GM13977 (cell line): ENCODE measurements around the gene OSBPL3.

Source experiments
- DNase-seq: peaks from one replicate; pipeline ENCODE4 v3.0.0; 2012; ENCODE audit warnings: low spot score
- CTCF ChIP-seq: IDR thresholded peaks from 2 replicates; pipeline ENCODE4 v1.5.1; 2012; ENCODE audit warnings: mild to moderate bottlenecking, control low read depth; ENCODE audit not compliant: insufficient read depth; ENCODE audit errors: extremely low read depth, missing control alignments
- in situ Hi-C: fragments of 300-500 bp; cut with MboI; formaldehyde crosslinking; loops from one replicate; pipeline ENCODE4 v1.12.0; 2022; ENCODE audit warnings: low sequenced_read_pairs, low pct_unique_long_range_greater_than_20kb, mixed read lengths, inconsistent platforms; ENCODE audit not compliant: unreplicated experiment

Gene OSBPL3

GRCh38 chr7:24858108-24858977, 121.6 kb downstream of the OSBPL3 start:
- no peak for TF ChIP-seq CTCF

GRCh38 chr7:24857623-24858022, 122.4 kb downstream of the OSBPL3 start:
- in situ Hi-C loops: no loop called here
- TF ChIP-seq CTCF: no peak
- DNase-seq: no peak

More at GRCh38 chr7:24858108-24858977, 121.6 kb downstream of the OSBPL3 start:
- DNase-seq: no peak
- in situ Hi-C loops: no loop called here

GRCh38 chr7:24854866-24855265, 125.1 kb downstream of the OSBPL3 start:
- DNase-seq: no peak
- TF ChIP-seq CTCF: no peak
- in situ Hi-C loops: no loop called here

- no peak for DNase-seq
- in situ Hi-C loops: no loop called here
- no peak for TF ChIP-seq CTCF
These were observed 128.2 kb downstream of the OSBPL3 start for GRCh38 chr7:24851786-24852185.

- in situ Hi-C loops: no loop called here
- TF ChIP-seq CTCF: no peak
- DNase-seq: no peak
These were observed 131.1 kb downstream of the OSBPL3 start for GRCh38 chr7:24848878-24849277.

GRCh38 chr7:24847754-24848153, 132.2 kb downstream of the OSBPL3 start:
- in situ Hi-C loops: no loop called here
- no peak for DNase-seq
- no peak for TF ChIP-seq CTCF
